GM12892 (cell line): ENCODE data around the gene CPB2.

ENCODE experiments used
- POLR2A ChIP-seq: IDR thresholded peaks from 2 replicates; pipeline ENCODE4 v1.6.1; 2011; ENCODE audit warnings: low read depth, low read length, control low read depth
- POLR2AphosphoS5 ChIP-seq: IDR thresholded peaks from 2 replicates; pipeline ENCODE4 v1.6.1; 2011; ENCODE audit warnings: low read depth, low read length, control low read depth

GRCh38 chr13:46136688-46137087, 31.9 kb upstream of the CPB2 start:
- TF ChIP-seq POLR2A (no peak), POLR2AphosphoS5 (no peak)
